RWPE1 (cell line): ENCODE data around the gene RBMS3.

ENCODE experiments used
- CTCF ChIA-PET: fragments of 350-600 bp; sonication (Branson Sonifier 250); formaldehyde crosslinking; extraction: SDS; loops from one replicate; lab custom pipeline; 2021; lab: Yijun Ruan, JAX
- POLR2A ChIA-PET: fragments of 400-600 bp; formaldehyde crosslinking; extraction: SDS; loops from one replicate; lab custom pipeline; 2020; ENCODE audit warnings: antibody characterized with exemption; ENCODE audit not compliant: low non-redundant PET; lab: Yijun Ruan, JAX
- DNase-seq: peaks from one replicate; pipeline ENCODE4 v3.0.0; 2012; ENCODE audit warnings: low spot score
- H3K27ac ChIP-seq: fragments of 450-650 bp; 2 replicates; pipeline ENCODE4 v1.5.1; 2017
- CTCF ChIP-seq: fragments of 450-650 bp; conservative IDR thresholded peaks from 2 replicates; pipeline ENCODE4 v1.5.1; 2017; ENCODE audit warnings: low read depth, mild to moderate bottlenecking

RBMS3 gene

GRCh38 chr3:29568355-29568754 lies 287.5 kb downstream of the RBMS3 start:
- POLR2A ChIA-PET = no interaction called here
- DNase-seq = no peak

GRCh38 chr3:29576181-29576580 lies 295.3 kb downstream of the RBMS3 start:
- H3K27ac ChIP-seq = no peak overlapping the region
- CTCF ChIA-PET = no interaction called here
- POLR2A ChIA-PET = no interaction called here
- no peak for TF ChIP-seq CTCF
- DNase-seq = no peak

More at GRCh38 chr3:29568355-29568754, 287.5 kb downstream of the RBMS3 start:
- no peak overlapping the region for H3K27ac ChIP-seq
- TF ChIP-seq CTCF = no peak
- CTCF ChIA-PET = no interaction called here

GRCh38 chr3:29576675-29577074 lies 295.8 kb downstream of the RBMS3 start:
- CTCF ChIA-PET = no interaction called here
- no peak for DNase-seq
- POLR2A ChIA-PET = no interaction called here
- H3K27ac ChIP-seq = no peak overlapping the region
- no peak for TF ChIP-seq CTCF

- ChIA-PET CTCF (interaction anchor here (0.6 kb wide), 1 partner anchor 1213 kb away, joined by 3 read pairs; no protein-coding TSS in a partner anchor), POLR2A (no interaction called here)
- H3K27ac ChIP-seq = no peak overlapping the region
- no peak for TF ChIP-seq CTCF
- no peak for DNase-seq
Measured at GRCh38 chr3:29577250-29577649, 296.4 kb downstream of the RBMS3 start.

- POLR2A ChIA-PET = no interaction called here
- CTCF ChIA-PET = no interaction called here
Measured at GRCh38 chr3:29581311-29581710, 300.4 kb downstream of the RBMS3 start.

GRCh38 chr3:29582273-29582672 lies 301.4 kb downstream of the RBMS3 start:
- no peak for TF ChIP-seq CTCF
- ChIA-PET CTCF (no interaction called here), POLR2A (no interaction called here)
- DNase-seq = no peak
- no peak overlapping the region for H3K27ac ChIP-seq

More at GRCh38 chr3:29581311-29581710, 300.4 kb downstream of the RBMS3 start:
- no peak for DNase-seq
- TF ChIP-seq CTCF = no peak
- H3K27ac ChIP-seq = no peak overlapping the region
